GM18870 (cell line): ENCODE data around the gene DHX34.
"Not testable (repeated sequence)": the region's sequence is repeated elsewhere in the genome, so short reads cannot be mapped to it uniquely, and the experiment has no call there.

Source experiments
- ATAC-seq: cut with Tn5 transposase; IDR thresholded peaks from one replicate; pipeline ENCODE4 v1.9.1; 2021; ENCODE audit warnings: moderate library complexity; ENCODE audit not compliant: unreplicated experiment

Gene DHX34, protein sequence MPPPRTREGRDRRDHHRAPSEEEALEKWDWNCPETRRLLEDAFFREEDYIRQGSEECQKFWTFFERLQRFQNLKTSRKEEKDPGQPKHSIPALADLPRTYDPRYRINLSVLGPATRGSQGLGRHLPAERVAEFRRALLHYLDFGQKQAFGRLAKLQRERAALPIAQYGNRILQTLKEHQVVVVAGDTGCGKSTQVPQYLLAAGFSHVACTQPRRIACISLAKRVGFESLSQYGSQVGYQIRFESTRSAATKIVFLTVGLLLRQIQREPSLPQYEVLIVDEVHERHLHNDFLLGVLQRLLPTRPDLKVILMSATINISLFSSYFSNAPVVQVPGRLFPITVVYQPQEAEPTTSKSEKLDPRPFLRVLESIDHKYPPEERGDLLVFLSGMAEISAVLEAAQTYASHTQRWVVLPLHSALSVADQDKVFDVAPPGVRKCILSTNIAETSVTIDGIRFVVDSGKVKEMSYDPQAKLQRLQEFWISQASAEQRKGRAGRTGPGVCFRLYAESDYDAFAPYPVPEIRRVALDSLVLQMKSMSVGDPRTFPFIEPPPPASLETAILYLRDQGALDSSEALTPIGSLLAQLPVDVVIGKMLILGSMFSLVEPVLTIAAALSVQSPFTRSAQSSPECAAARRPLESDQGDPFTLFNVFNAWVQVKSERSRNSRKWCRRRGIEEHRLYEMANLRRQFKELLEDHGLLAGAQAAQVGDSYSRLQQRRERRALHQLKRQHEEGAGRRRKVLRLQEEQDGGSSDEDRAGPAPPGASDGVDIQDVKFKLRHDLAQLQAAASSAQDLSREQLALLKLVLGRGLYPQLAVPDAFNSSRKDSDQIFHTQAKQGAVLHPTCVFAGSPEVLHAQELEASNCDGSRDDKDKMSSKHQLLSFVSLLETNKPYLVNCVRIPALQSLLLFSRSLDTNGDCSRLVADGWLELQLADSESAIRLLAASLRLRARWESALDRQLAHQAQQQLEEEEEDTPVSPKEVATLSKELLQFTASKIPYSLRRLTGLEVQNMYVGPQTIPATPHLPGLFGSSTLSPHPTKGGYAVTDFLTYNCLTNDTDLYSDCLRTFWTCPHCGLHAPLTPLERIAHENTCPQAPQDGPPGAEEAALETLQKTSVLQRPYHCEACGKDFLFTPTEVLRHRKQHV

GRCh38 chr19:47348819-47349795, at the start of gene DHX34:
Gene DHX34, plus strand, starts transcription at chr19:47349315. Its CDS starts 3,716 bp downstream, at chr19:47353031.
- peak; percentile 89 for ATAC-seq

DNA sequence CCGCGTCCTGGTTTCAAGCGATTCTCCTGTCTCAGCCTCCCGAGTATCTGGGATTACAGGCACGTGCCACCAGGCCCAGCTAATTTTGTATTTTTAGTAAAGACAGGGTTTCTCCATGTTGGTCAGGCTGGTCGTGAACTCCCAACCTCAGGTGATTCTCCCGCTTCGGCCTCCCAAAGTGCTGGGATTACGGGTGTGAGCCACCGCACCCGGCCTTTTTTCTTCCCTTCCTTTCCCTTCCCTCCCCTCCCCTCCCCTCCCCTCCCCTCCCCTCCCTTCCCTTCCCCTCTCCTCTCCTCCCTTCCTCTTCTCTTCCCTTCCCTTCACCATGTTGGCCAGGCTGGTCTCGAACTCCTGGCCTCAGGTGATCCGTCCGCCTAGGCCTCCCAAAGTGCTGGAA, 48.2 kb upstream of the DHX34 start:
- ATAC-seq = not testable (repeated sequence)

DNA sequence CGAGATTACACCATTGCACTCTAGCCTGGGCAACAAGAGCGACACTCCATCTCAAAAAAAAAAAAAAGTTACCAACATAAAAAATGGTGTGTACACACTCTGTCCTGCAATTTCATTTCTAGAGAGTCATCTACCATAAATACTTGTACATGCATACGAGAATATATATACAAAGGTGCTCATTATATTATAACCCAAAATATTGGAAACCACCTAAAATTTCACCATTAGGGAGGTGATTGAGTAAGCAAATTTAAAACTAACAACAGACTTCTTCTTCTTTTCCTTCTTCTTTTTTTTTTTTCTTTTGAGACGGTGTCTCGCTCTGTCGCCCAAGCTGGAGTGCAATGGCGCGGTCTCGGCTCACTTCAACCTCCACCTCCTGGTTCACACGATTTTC, 46.9 kb upstream of the DHX34 start:
- no peak for ATAC-seq

DNA sequence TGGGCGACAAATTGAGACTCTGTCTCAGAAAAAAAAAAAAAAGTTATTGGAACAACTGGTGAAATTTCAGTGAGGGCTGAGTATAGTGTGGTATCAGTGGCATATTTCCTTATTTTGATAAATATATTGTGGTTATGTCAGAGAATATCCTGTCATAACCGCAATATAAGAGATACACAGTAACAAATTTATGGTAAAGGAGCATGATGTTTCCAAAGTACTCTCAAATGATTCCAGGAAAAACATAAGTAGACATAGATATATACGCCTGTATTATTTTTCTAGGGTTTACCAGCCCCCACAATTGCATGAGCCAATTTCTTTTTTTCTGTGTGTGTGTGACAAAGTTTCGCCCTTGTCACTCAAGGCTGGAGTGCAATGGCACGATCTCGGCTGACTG, 45.1 kb upstream of the DHX34 start:
- ATAC-seq = no peak

DNA sequence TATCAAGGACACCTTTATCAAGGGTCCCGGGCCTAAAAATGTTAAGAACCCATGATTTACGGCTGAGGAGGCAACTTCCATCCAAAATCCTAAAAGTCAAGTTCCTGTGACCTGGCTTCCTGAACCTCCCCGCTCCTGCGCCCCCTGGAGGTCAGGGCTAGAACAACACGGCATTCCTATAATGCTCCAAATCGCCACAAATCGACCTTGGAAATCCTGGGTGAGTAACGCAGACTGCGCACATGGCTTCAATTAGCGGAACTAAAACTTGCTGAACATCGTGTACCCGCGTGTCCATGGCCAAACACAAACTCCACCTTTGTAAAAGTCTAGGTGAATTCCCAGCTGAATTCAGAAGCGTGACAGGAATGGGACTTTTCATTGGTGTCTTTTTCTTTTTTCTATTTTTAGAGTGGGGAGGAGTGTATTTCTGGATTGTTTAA, 43.8 kb upstream of the DHX34 start:
- no peak for ATAC-seq

- no peak for ATAC-seq
Measured at GRCh38 chr19:47306303-47306702, 42.8 kb upstream of the DHX34 start.

GRCh38 chr19:47309038-47309437, 40.1 kb upstream of the DHX34 start:
- ATAC-seq = no peak

DNA sequence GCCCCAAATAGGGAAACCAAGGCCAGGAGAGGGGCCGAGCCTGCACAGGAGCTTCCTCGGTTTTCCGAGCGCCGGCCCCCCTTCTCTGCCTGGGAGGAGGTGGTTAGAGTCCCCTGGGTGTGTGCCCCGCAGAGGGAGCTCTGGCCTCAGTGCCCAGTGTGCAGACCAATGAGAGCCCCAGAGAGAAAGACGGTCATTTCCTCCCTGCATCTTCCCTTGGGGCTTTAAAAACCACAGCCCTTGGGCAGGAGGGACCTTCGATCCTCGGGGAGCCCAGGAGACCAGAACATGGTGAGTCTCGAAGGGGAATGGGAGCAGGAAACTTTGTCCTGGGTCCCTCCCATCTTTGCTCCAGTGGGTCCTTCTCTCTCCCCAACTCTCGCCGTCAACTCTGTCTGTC, 39.5 kb upstream of the DHX34 start, which contains the start of gene C5AR1:
C5AR1 (plus strand) TSS at position 254 of the 400 bp plus-strand sequence; CDS start at position 289, 35 bp downstream.
- no peak for ATAC-seq

- ATAC-seq = no peak
Measured at GRCh38 chr19:47310323-47310722, 38.8 kb upstream of the DHX34 start.

- ATAC-seq = no peak
Measured at GRCh38 chr19:47310819-47311218, 38.3 kb upstream of the DHX34 start.

DNA sequence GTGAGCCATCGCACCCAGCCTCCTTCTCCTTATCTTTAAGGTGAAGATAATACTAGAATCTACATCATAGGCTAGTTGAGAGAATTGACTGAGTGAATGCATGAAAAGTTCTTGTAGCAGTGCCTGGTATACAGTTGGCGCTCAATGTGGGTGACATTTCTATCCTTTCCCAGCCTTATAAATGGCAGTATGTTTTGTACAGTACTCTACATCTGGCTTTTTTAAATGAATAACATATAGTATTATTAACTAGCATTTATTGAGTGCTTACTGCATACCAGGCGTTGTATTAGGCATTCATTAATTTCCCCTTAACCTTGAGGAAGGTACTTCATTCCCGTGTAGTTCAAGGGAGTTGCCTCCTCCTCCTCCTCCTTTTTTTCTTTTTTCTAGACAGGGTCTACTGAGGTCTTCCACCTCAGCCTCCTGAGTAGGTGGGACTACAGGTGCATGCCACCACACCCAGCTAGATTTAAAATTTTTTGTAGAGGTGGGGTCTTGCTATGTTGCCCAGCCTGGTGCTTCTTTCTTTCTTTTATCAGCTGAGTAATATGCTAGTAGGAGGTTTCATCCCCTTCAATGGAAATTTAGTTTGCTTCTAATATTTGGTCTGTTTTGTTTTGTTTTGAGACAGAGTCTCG, 36.6 kb upstream of the DHX34 start:
- ATAC-seq = no peak

DNA sequence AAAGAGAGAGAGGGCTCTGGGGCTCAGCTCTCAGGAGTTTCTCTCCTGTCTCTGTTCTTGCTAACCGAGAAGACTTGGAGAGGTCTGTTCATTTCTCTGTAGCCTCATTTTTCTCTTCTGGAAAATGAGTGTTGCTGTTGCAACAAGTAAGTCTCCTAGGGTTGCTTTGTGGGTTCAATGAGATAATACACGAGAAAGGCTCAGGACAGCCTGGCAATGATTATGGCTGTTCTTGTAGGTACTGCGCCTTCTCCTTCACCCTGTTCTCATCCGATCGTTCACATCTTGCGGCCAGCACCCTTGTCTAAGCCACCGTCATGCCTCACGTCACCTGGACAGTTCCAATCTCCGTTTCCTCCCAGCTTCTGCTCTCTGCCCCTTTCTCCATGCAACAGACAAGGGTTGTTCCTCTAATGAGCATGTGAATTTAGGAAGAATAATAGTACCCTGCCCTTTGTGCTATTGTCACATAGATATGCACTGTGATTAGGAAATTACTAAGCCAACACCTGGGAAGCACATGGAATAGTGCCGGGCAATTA, 35.3 kb upstream of the DHX34 start:
- ATAC-seq = no peak

DNA sequence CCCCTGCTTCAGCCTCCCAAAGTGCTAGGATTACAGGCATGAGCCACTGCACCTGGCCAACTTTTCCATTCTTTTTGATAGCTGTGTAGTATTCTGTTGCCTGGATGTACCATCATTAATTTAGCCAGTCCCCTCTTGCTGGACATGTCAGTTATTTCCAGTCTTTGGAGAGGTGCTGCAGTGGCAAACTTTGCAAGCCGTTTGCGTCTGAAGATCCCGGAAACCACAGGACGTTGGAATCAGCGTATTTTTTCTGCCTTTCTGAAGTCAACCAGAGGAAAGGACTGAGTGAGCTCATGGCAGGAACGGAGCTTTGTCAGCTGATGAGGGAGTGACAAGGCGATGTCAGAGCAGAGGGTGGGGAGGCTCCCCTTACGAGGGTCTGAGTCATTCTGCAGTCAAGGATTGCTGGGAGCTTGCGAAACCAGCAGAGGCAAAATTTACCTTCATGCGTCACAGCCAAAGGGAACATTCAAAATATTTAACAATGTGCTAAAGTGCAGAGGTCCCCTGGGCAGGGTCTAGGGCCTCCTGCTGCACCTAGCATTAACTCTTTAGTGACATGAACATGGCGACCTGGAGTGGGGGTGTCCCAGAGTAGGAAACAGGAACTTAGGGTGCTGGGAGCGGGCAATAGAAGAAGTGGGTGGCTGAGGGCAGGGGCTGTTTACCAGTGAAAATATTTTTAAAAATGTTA, 33.8 kb upstream of the DHX34 start:
- no peak for ATAC-seq

DNA sequence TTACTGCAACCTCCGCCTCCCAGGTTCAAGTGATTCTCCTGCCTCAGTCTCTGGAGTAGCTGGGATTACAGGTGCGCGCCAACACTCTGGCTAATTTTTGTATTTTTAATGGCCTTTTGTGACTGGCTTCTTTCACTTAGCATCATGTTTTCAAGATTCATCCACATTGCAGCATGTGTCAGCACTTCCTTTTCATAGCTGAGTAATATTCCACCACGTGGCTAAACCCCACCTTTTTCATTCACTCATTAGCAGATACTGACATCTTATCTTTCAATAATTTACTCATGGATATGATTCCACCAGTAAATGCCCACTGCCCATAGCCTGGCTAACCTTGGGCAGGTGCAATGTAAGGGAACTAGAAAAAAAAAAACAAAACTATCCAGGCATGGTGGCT, 32.6 kb upstream of the DHX34 start:
- ATAC-seq = no peak

GRCh38 chr19:47319923-47320871, 28.9 kb upstream of the DHX34 start:
- no peak for ATAC-seq

DNA sequence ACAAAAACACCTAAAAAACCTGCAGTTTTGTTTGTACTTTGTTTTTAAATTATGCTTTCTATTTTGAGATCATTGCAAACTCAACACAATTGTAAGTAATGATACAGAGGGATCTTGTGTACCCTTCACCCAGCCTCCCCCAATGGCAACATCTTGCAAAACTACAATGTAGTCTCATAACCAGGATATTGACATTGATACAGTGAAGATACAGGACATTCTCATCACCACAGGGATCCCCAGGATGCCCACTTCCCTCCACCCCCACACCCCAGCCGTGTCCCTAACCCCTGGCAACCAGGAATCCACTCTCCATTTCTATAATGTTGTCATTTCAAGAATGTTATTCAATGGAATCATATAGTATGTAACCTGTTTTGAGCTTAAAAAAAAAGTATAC, 27.5 kb upstream of the DHX34 start:
- no peak for ATAC-seq

GRCh38 chr19:47322058-47322457, 27.1 kb upstream of the DHX34 start:
- ATAC-seq = no peak

DNA sequence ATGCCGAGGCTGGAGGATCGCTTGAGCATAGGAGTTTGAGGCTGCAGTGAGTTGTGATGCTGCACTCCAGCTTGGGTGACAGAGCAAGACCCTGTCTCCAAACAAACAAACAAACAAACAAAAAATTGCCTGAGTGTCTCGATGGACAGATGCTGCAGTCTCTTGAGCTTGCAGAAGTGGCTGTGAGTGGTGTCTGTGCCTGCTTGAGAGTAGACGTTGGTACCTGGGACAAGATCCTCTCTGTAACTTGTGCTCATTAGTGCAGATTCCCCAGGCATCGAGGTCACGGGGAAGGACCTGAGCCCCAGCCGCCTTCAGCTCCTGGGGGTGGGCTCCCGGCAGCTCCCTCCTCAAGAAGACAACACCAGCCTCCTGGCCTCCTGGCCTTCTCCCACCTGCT, 25.7 kb upstream of the DHX34 start:
- no peak for ATAC-seq
